ENCODE data around the gene KIF9. TPM values are rescaled to one million over a fixed set of nuclear protein-coding genes. Genes with fewer than 3 reads are reported as not detected.
A peak's percentile ranks its signal among the peaks of the same experiment; 100 is the strongest.
"Not testable (repeated sequence)": the region's sequence is repeated elsewhere in the genome, so short reads cannot be mapped to it uniquely, and the experiment has no call there.

The KIF9 gene
- total and polyA plus RNA-seq, 5 experiments from 2014 or later: 2.5 to 10.2 (median 3.7) TPM

DNA sequence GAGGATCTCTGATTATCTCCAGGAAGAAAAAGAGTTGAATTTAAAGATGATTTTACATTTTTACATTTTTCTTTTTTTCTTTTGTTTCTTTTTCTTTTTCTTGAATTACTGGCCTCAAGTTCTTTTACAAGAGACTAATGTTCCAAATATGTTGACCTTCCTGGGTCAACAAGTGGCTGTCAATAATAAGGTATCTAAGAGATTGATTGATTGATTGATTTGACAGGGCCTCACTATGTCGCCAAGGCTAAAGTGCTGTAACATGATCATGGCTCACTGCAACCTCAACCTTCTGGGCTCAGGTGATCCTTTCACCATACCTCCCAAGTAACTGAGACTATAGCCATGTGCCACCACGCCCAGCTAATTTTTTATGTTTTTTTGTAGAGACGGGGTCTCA is 44.6 kb downstream of the KIF9 start:
- POLR2A ChIA-PET: no interaction called here
- Mint-ChIP-seq H3K9me3 (no peaks in the 10 kb centered on the region), H3K36me3 (no peaks in the 10 kb centered on the region), H3K27me3 (peaks cover 0 to 2% (median 0%) of the 10 kb centered on the region in 5 donors), H3K4me1 (no peaks in the 10 kb centered on the region), H3K27ac (no peak overlapping the region), H3K4me3 (no peak overlapping the region)
- ATAC-seq: no peak
- DNase-seq: no peak

DNA sequence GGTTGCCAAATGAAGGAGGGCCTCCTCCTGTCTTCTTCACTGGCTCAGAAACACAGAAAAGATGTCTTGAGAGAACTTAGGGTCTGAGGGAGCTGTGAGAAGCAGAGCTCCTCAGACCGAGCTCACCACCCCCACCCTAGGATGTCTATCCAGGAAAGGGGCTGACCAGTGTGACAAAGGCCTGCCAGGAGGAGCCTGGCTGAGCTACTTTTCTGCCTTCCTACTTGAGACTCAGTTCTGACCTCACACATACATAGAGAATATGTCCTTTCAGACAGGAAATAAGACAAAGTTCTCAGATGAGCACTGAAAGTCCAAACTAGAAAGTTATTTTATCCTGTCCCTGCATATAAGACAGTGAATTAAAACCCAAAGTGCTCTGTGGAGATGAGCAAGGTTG is 54.5 kb downstream of the KIF9 start:
- ATAC-seq: no peak
- Mint-ChIP-seq H3K4me1 (peaks cover 0 to 22% (median 1%) of the 10 kb centered on the region in 4 donors), H3K36me3 (no peaks in the 10 kb centered on the region), H3K4me3 (no peak overlapping the region), H3K27ac (peak overlapping the region in 4 of 10 donors; percentile 18 to 80 (median 47)), H3K9me3 (no peaks in the 10 kb centered on the region), H3K27me3 (no peaks in the 10 kb centered on the region)
- POLR2A ChIA-PET: no interaction called here
- DNase-seq: no peak

DNA sequence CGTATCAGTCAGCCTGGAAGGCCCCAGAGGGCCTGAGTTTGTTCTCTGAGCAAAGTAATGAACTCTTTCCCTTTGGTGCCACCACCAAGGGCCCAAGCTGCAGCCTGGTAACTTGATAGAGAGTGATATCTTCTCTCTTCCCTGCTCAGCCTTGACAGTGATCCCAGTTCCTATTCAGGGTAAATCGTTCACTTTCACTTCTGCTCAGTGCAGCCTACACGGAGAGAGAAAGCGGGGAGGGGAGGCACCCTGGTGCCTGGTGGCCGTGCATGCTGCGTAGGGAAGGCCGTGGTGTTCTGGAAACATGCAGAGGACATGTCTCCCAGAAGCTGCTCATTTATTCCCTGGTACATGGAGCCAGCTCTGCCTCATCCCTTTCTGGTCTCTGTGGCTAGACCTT is 54.9 kb downstream of the KIF9 start:
- Mint-ChIP-seq H3K36me3 (no peaks in the 10 kb centered on the region), H3K27me3 (no peaks in the 10 kb centered on the region), H3K4me1 (peaks cover 0 to 22% (median 1%) of the 10 kb centered on the region in 4 donors), H3K27ac (peak overlapping the region in 5 of 10 donors; percentile 18 to 80 (median 53)), H3K9me3 (no peaks in the 10 kb centered on the region), H3K4me3 (no peak overlapping the region)
- no peak for DNase-seq
- no peak for ATAC-seq
- POLR2A ChIA-PET: no interaction called here

DNA sequence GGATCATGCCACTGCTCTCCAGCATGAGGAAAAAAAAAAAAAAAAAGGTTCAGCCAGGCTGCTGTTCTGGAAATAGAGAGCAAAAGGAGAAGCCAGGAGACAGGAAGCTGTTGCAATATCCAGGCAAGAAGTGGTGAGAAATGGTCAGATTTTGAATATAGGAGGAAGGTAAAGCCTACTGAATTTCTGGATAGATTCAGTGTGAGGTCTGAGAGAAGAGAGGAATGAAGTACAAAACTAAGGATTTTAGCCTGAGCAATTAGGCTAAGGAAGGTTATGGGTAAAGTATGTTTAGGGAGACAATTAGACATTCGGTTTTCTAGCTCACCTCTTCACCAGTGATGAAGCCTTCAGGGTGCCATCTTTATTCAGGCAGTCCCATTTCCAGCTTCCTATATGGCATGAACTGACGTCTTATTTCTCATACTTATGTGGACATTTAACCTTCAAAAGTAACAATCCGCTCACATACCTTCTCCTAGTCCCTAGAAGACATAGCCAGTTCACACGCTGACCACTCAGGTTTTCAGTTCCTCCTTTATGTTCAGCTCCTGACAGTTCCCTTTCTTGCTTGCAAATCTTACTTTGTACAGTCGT is 57.2 kb downstream of the KIF9 start:
- H3K27ac Mint-ChIP-seq: peak overlapping the region in 1 of 10 donors; percentile 33
- peaks cover 0 to 22% (median 1%) of the 10 kb centered on the region in 4 donors for H3K4me1 Mint-ChIP-seq
- no peaks in the 10 kb centered on the region for H3K27me3 Mint-ChIP-seq
- ATAC-seq (no peak), DNase-seq (no peak)
- no peaks in the 10 kb centered on the region for H3K9me3 Mint-ChIP-seq
- no peaks in the 10 kb centered on the region for H3K36me3 Mint-ChIP-seq
- H3K4me3 Mint-ChIP-seq: no peak overlapping the region
- POLR2A ChIA-PET: no interaction called here

DNA sequence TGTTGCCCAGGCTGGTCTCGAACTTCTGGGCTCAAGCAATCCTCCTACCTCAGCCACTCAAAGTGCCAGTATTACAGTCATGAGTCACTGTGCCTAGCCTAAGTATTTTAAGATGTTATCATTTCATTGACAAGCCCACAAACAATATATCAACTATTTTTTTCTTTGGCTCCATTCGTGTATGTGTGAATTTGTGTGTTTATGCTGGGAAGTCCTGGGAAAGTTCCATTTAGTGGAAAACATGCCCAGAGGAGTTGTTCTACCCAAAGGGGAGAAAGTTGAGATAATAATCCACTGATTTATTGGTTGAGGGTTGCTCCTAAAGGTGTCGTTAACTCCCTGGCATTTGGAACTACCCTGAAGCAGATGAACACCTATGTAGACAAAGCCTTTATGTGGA is 58.8 kb downstream of the KIF9 start:
- Mint-ChIP-seq H3K27me3 (no peaks in the 10 kb centered on the region), H3K27ac (no peak overlapping the region), H3K9me3 (no peaks in the 10 kb centered on the region), H3K36me3 (no peaks in the 10 kb centered on the region), H3K4me1 (peaks cover 0 to 22% (median 1%) of the 10 kb centered on the region in 4 donors), H3K4me3 (no peak overlapping the region)
- ATAC-seq: no peak
- DNase-seq: no peak
- POLR2A ChIA-PET: no interaction called here

DNA sequence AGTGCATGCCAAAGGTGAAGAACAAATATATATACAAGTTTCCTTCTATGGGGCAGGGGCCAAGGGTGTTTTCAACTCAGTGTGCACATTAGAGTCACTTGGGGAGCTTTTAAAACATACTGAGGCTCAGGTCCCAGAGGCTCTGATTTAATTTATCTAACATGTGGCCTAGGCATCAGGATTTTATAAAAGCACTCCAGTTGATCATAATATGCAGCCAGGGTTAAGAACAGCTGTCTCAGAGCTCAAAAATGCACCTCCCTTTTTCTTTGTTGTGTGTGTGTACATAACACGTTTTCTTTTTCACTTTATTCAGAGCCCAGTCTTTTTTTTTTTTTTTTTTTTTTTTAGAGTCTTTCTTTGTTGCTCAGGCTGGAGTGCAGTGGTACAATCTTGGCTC is 60.8 kb downstream of the KIF9 start:
- POLR2A ChIA-PET: no interaction called here
- H3K36me3 Mint-ChIP-seq: no peaks in the 10 kb centered on the region
- no peak for ATAC-seq
- H3K4me3 Mint-ChIP-seq: no peak overlapping the region
- H3K4me1 Mint-ChIP-seq: peaks cover 0 to 10% (median 0%) of the 10 kb centered on the region in 4 donors
- H3K9me3 Mint-ChIP-seq: no peaks in the 10 kb centered on the region
- H3K27ac Mint-ChIP-seq: no peak overlapping the region
- no peaks in the 10 kb centered on the region for H3K27me3 Mint-ChIP-seq
- DNase-seq: no peak

DNA sequence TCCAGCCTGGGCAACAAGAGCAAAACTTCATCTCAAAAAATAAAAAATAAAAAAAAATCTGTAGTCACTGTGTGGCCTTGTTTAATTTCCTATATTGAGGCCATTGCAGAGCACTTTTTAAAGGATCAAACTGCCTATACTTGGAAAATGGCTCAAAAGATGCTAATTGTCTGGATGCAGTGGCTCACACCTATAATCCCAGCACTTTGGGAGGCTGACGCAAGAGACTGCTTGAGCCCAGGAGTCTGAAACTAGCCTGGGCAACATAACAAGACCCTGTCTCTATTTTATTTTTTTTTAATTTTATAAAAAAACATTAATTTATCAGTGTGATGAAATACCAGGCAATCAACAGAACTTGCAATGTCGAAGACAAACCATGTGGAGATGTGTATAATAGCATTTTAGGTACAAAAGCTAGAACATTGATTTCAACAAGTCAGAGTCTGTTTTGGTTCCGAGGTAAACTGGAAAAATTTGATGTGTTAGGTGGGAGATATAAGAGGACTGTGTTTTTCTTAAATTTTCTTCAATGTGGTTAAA is 71.7 kb downstream of the KIF9 start:
- POLR2A ChIA-PET: no interaction called here
- H3K36me3 Mint-ChIP-seq: peaks cover 0 to 2% (median 0%) of the 10 kb centered on the region in 3 donors
- H3K9me3 Mint-ChIP-seq: no peaks in the 10 kb centered on the region
- DNase-seq (no peak), ATAC-seq (no peak)
- no peak overlapping the region for H3K4me3 Mint-ChIP-seq
- no peaks in the 10 kb centered on the region for H3K4me1 Mint-ChIP-seq
- H3K27ac Mint-ChIP-seq: no peak overlapping the region
- no peaks in the 10 kb centered on the region for H3K27me3 Mint-ChIP-seq

DNA sequence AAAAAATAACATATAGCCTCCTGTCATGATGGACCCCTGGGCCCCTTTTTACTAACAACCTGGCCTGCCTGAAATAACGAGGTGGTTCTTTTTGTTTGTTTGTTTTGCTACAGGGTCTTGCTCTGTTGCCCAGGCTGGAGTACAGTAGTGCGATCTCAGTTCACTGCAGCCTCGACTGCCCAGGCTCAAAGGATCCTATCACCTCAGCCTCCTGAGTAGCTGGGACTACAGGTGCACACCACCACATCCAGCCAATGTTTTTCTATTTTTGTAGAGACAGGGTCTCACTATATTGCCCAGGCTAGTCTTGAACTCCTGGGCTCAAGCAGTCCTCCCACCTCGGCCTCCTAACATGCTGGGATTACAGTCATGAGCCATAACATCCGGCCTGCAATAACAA is 76.6 kb downstream of the KIF9 start:
- DNase-seq, ATAC-seq, H3K4me3 Mint-ChIP-seq, H3K27me3 Mint-ChIP-seq, H3K4me1 Mint-ChIP-seq, H3K36me3 Mint-ChIP-seq, H3K27ac Mint-ChIP-seq, POLR2A ChIA-PET, H3K9me3 Mint-ChIP-seq: not testable (repeated sequence)

DNA sequence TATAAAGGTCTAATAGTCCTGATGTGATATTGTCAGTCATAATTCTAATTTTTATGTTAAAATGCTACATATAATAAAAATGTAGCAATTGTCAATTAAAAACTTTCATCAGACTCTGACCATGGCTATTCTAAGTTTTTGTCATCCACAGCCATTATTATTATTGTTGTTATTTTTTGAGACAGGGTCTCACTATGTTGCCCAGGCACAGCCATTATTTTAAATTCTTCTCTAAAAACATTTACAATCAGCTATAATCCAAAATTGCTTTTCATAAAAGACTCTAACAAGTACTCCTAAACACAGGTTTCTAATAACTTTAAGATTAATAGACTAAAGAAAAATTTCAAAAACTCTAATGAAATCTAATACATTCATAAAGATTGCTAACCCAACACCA is 77.7 kb downstream of the KIF9 start:
- Mint-ChIP-seq H3K27me3 (no peaks in the 10 kb centered on the region), H3K4me1 (no peaks in the 10 kb centered on the region), H3K27ac (no peak overlapping the region), H3K4me3 (no peak overlapping the region), H3K9me3 (no peaks in the 10 kb centered on the region), H3K36me3 (no peaks in the 10 kb centered on the region)
- ATAC-seq (no peak), DNase-seq (no peak)
- POLR2A ChIA-PET: no interaction called here

DNA sequence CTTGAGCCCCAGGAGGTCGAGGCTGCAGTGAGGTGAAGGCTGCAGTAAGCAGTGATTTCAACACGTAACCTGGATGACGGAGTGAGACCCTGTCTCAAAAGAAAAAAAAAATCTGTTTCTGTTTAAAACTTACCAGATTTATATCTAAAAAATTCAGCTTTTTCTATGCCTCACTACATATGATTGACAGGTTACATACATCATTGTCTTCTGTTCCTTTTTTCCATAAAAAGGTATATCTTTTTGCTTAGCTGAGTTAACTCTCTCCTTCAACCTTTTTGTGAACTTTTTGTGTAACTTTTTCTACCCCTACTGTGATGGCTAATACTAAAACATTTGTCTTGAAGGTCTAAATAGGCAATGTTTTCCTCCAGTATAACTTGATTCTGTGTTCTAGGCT is 80.1 kb downstream of the KIF9 start:
- POLR2A ChIA-PET: no interaction called here

DNA sequence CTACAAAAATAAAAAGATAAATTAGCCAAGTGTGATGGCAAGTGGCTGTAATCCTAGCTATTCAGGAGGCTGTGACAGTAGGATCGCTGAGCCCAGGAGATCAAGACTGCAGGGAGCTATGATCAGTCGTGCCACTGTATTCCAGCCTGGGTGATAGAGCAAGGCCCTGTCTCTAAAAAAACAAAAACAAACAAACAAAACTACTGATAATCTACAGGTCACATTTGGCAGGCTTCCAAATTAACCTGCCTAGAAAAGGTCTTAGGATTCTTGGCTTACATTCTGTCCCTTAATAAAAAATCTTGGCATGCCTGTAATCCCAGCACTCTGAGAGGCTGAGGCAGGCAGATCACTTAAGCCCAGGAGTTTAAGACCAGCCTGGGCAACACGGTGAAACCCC is 85.3 kb downstream of the KIF9 start:
- H3K27me3 Mint-ChIP-seq: no peaks in the 10 kb centered on the region
- no peak overlapping the region for H3K4me3 Mint-ChIP-seq
- no peak for DNase-seq
- POLR2A ChIA-PET: no interaction called here
- no peak for ATAC-seq
- no peak overlapping the region for H3K27ac Mint-ChIP-seq
- H3K36me3 Mint-ChIP-seq: peaks cover 0 to 10% (median 9%) of the 10 kb centered on the region in 3 donors
- peaks cover 0 to 6% (median 2%) of the 10 kb centered on the region in 9 donors for H3K9me3 Mint-ChIP-seq
- no peaks in the 10 kb centered on the region for H3K4me1 Mint-ChIP-seq

More for the DNA sequence above, 80.1 kb downstream of the KIF9 start:
- DNase-seq: no peak
- no peaks in the 10 kb centered on the region for H3K4me1 Mint-ChIP-seq
- no peaks in the 10 kb centered on the region for H3K27me3 Mint-ChIP-seq
- H3K4me3 Mint-ChIP-seq: no peak overlapping the region
- H3K27ac Mint-ChIP-seq: no peak overlapping the region
- H3K36me3 Mint-ChIP-seq: no peaks in the 10 kb centered on the region
- no peaks in the 10 kb centered on the region for H3K9me3 Mint-ChIP-seq
- ATAC-seq: no peak

DNA sequence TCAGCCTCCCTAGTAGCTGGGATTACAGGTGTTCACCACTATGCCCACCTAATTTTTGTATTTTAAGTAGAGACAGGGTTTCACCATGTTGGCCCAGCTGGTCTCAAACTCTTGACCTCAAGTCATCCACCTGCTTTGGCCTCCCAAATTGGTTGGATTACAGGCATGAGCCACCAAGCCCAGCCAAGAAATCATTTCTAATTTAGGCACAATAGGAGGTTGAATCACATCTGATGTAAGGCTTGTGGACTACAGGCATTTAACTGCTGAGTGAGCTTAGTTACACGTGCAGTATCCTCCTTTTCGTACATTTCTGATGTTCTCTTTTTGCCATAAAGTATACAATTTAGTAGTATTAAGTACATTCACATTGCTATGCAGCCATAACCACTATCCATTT is 87.6 kb downstream of the KIF9 start:
- H3K4me3 Mint-ChIP-seq: no peak overlapping the region
- no peak for DNase-seq
- POLR2A ChIA-PET: no interaction called here
- H3K4me1 Mint-ChIP-seq: no peaks in the 10 kb centered on the region
- no peaks in the 10 kb centered on the region for H3K27me3 Mint-ChIP-seq
- H3K9me3 Mint-ChIP-seq: peaks cover 0 to 6% (median 2%) of the 10 kb centered on the region in 9 donors
- no peak overlapping the region for H3K27ac Mint-ChIP-seq
- no peak for ATAC-seq
- peaks cover 0 to 10% (median 9%) of the 10 kb centered on the region in 3 donors for H3K36me3 Mint-ChIP-seq

DNA sequence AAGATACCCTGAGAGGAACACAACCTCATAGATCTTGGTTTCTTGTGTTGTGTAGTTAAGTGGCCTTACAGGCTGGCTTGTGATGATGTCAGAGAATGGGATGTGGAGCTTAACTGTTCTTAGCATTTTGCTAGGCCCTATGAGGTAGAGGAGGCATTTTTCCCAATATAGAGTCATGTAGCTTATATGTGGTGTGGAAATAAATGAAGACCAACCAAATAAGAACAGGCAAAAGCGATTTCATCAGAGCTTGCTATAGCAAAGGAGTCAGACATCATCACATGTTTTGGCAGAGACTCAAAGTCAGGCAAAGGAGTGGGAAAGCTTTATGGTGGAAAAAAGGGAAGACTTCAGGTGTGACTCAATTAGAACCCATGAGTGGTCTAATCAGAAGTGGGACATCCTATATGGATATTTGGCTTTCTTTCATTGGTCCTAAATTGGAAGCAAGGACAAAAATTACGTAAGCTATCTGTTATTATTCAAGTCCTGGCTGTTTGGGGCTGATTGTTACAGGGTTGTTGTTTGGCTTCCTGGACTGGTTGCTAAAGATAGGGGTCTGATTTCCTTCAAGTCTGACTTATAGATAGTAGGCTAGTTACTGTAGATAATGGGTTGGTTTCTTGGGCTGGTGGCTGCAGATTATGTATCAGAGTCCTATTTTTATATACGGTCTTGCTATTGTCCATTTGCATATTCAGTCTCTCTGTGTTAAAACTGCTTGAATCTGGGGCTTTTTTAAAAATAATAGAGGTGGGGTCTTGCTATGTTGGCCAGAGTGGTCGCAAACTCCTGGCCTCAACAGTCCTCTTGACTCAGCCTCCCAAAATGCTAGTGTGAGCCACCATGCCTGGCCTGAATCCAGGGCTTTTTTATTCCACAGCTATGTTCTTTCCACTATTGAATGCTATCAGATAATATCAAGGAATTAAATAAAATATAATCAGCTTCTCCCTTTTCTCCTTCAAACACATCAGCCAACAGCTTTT is 88.4 kb downstream of the KIF9 start:
- DNase-seq (no peak), ATAC-seq (no peak)
- no peaks in the 10 kb centered on the region for H3K4me1 Mint-ChIP-seq
- H3K36me3 Mint-ChIP-seq: peaks cover 0 to 10% (median 9%) of the 10 kb centered on the region in 3 donors
- no peaks in the 10 kb centered on the region for H3K27me3 Mint-ChIP-seq
- no peak overlapping the region for H3K27ac Mint-ChIP-seq
- H3K9me3 Mint-ChIP-seq: peaks cover 0 to 6% (median 2%) of the 10 kb centered on the region in 9 donors
- H3K4me3 Mint-ChIP-seq: no peak overlapping the region
- POLR2A ChIA-PET: no interaction called here
